ENCODE data around the gene IRX2. TPM values are rescaled to one million over a fixed set of nuclear protein-coding genes. Genes with fewer than 3 reads are reported as not detected.

Gene IRX2
- total and polyA plus RNA-seq, 10 of the 15 experiments (the other 5 are each of a cell fraction or from before 2014, with no cell fraction given) = not detected

- H3K9ac ChIP-seq (ENCODE audit: control insufficient read depth, insufficient read depth, low read length) = no peak overlapping the region
- H3K4me1 ChIP-seq (ENCODE audit: control insufficient read depth, insufficient read depth, low read length) = no peaks in the 10 kb centered on the region
- intact Hi-C loops (cut with micrococcal nuclease; ENCODE audit: unreplicated experiment) (no loop called here), in situ Hi-C loops (cut with MboI) (no loop called here)
- no peaks in the 10 kb centered on the region for H4K20me1 ChIP-seq (ENCODE audit: control insufficient read depth, insufficient read depth)
- no peak for ATAC-seq
- ChIA-PET CTCF (no interaction called here), POLR2A (no interaction called here), RAD21 (ENCODE audit: unreplicated experiment) (no interaction called here), SMC1A (ENCODE audit: uncharacterized antibody, unreplicated experiment) (no interaction called here)
- 49% methylated on average over 55 of the region's 76 CpGs for WGBS (ENCODE audit: insufficient coverage, insufficient replicate concordance, low lambda C conversion rate, missing lambda C conversion rate)
- no peak overlapping the region for H2AFZ ChIP-seq (ENCODE audit: control insufficient read depth, low read depth, low read length)
- DNase-seq (ENCODE audit: low read depth, low spot score) = no peak
- peaks cover 2% of the 10 kb centered on the region; the same call in 2 of the 3 replicates for H3K9me3 ChIP-seq (replicated peaks; ENCODE audit: control insufficient read depth, insufficient read depth, low read length)
- H3K36me3 ChIP-seq (ENCODE audit: control insufficient read depth in 2 of 2, insufficient read depth in 2 of 2, low read length in 1 of 2) = no peaks in the 10 kb centered on the region
- H3K79me2 ChIP-seq (ENCODE audit: control insufficient read depth, insufficient read depth, low read length) = no peaks in the 10 kb centered on the region
- H3K4me3 ChIP-seq = no peak overlapping the region
- no peak overlapping the region for H3K4me2 ChIP-seq (ENCODE audit: control insufficient read depth, insufficient read depth)
- H3K27ac ChIP-seq (ENCODE audit: control insufficient read depth, insufficient read depth) = no peak overlapping the region
- H3K27me3 ChIP-seq (replicated peaks in 1 of 2; ENCODE audit: control insufficient read depth in 2 of 2, insufficient read depth in 2 of 2, low read length in 1 of 2) = no peaks in the 10 kb centered on the region
- BruUV-seq (replicated peaks) = no TSS peak
- no peak for FAIRE-seq
- TF ChIP-seq PBX3 (IDR thresholded peaks at IDR 0.05; ENCODE audit: insufficient replicate concordance, low read depth, low read length) = no peak
- TF ChIP-seq RUNX3 (IDR thresholded peaks at IDR 0.05; ENCODE audit: low read length) = no peak
- TF ChIP-seq RELB (IDR thresholded peaks at IDR 0.05; ENCODE audit: low read depth) = no peak
- TF ChIP-seq KDM1A (IDR thresholded peaks at IDR 0.05; ENCODE audit: borderline replicate concordance) = no peak
- no peak for TF ChIP-seq SP1 (IDR thresholded peaks at IDR 0.05; ENCODE audit: low read depth, low read length)
- no peak for TF ChIP-seq USF2 (IDR thresholded peaks at IDR 0.05; ENCODE audit: borderline replicate concordance, low read depth, low read length)
- TF ChIP-seq MYB (IDR thresholded peaks at IDR 0.05; ENCODE audit: borderline replicate concordance, low read depth, low read length) = no peak
- no peak for TF ChIP-seq LARP7 (IDR thresholded peaks at IDR 0.05)
- no peak for TF ChIP-seq IRF3 (IDR thresholded peaks at IDR 0.05)
- no peak for TF ChIP-seq EZH2 (IDR thresholded peaks at IDR 0.05; ENCODE audit: borderline replicate concordance, control insufficient read depth, low read depth, low read length)
- TF ChIP-seq CTCF (IDR thresholded peaks at IDR 0.05 in 2 of 3, conservative IDR thresholded peaks at IDR 0.05 in 1 of 3; ENCODE audit: control insufficient read depth in 2 of 3, extremely low read depth in 1 of 3, insufficient read depth in 1 of 3, low read depth in 3 of 3, low read length in 3 of 3) = no peak
- no peak for TF ChIP-seq MYC (IDR thresholded peaks at IDR 0.05; ENCODE audit: insufficient read depth, insufficient read length, insufficient replicate concordance, low read length, severe bottlenecking)
- TF ChIP-seq ELK1 (IDR thresholded peaks at IDR 0.05; ENCODE audit: low read depth, low read length) = no peak
Measured at GRCh38 chr5:2756211-2757152, 5.0 kb upstream of the IRX2 start.
